Stimulated activated CD4-positive, alpha-beta T cell treated with anti-CD3 and anti-CD28 coated beads, Interleukin-2, amount 100 ng/mL, for 24 hours (primary cell): ENCODE measurements around the gene PDCL2.

ENCODE experiments used
- DNase-seq, 2 donors: peaks; one replicate each; pipeline ENCODE4 v3.0.0-alpha.2; 2020

The PDCL2 gene

DNA sequence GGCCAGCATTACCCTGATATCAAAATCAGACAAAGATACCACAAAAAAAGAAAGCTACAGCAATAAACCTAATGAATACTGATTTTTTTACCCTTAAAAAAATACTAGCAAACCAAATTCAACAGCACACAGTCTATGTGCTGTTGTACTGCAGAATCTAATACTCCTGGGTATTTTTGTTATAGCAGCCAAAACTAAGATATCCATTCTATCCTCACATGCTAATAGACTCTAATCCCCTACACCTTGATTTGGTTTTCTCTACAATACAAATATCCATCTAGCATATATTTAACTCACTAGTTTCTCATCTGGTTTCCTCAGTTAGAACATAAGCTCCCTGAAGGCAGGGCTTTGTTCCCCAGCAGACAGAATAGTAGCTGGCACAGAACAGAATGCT, 57.7 kb downstream of the PDCL2 start:
- DNase-seq, result no peak

DNA sequence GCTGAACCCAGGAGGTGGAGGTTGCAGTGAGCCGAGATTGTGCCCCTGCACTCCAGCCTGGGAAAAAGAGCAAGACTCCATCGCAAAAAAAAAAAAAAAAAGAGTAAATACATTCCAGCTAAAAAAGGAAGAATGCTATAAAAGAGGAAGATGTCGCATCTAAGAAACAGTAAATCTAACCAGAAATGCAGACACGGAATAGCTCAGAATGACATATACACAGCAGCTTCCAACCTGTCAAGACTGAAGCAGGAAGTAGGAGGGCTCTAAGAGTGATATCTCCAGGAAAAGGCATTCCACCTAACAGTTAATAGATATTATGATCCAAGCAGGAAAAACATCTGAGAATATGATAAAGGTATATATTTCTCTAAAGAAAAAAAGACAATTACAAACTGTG, 61.4 kb downstream of the PDCL2 start:
- DNase-seq, result no peak

DNA sequence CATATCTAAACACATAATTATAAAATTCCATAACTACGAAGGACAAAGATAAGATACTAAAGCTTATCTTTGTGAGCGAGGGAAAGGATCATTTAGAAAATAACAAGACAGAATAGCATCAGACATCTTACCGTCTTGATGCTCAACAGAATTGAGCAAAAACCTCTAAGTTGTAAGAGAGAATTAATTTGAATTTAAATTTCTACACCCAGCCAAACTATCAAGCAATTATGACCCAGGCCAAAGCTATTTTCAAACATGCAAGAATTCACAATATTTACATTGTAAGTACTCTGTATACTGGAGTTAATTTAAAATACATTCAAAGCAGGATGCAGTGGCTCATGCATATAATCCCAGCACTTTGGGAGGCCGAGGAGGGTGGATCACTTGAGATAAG, 61.9 kb downstream of the PDCL2 start:
- DNase-seq, result no peak

DNA sequence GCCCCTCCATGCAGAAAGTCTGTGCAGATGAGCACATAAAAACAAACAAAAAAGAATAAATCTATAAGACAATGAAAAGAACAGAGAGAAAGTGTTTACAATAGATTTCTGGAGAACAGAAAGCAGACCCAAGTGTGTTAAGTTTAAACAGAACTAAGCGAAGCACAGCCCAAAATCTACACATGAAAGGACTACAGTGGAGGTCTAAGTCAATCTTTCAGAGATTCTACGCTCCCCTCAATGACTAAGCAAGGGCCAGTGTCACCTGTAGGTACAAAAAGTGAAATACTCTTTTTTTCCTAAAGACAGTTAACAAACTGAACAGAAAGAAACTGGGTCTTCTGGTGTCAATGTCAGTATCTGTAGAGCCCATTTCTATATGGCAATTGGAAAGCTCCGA, 63.6 kb downstream of the PDCL2 start:
- no peak for DNase-seq

DNA sequence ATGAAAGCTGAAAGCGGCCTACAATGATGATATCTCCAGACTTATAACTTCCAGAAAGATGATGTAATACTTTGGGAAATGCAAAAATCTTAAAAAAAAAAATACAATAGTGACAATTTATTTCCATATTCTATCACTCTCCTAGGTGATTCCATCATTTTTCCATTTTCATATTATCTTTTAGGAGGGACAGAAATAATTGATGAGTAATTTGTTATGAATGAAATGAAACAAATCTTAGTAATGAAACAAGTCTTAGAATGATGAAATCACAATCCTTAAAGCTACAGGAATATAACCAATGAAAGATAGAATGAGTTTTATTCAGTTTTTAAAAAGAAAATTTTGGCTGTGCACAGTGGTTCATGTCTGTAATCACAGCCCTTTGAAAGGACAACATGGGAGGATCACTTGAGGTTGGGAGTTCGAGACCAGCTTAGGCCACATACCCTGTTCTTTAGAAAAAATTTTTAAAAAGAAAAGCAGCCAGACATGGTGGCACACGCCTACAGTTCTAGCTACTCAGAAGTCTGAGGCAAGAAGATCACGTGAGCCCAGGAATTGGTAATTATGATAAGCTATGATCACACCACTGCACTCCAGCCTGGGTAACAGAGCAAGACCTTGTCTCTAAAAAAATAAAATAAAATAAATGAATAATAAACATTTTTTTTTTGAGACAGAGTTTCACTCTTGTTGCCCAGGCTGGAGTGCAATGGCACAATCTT, 67.0 kb downstream of the PDCL2 start:
- no peak for DNase-seq

DNA sequence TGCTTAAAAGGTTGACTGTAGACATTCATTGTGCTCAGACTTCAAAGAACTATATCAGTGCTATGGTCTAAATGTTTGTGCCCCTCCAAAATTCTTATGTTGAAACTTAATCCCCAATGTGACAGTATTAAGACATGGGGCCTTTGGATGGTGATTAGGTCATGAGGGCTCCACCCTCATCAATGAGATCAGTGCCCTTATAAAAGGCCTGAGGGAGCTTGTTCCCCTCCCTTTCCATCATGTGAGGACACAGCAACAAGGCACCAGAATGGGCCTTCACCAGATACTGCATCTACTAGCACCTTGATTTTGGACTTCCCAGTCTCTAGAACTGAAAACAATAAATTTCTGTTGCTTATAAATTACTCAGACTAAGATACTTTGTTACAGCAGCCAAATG, 73.6 kb downstream of the PDCL2 start:
- DNase-seq, result no peak

DNA sequence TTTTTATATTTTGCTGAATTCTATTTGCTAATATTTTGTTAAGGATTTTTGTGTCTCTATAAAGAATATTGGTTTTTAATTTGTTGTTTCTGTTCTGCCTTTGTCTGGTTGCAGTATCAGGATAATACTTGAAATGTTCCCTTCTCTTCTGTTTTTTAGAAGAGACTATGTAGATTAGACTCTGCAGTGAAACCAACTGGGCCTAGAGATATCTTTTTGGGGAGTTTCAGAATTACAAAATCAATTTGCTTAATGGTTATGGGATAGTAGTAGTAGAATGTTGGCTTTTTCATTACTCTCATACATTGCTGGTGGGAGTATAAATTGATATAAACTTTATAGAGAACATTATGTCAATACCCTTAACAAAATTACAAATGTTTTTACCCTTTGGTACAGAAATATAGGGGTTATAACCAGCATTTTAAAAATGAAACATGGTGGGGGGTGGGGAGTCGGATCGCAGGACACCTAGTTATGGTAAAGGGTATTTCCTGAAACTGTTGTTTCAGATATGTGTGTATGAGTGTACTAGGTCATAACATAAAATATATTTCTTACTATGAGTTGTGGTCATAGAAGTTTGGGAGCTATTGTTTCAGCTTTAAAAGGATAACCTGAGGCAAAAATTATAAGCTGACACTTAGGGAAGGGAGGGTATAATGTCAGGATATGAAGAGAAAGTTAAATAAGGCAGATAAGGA, 74.4 kb downstream of the PDCL2 start:
- no peak for DNase-seq

DNA sequence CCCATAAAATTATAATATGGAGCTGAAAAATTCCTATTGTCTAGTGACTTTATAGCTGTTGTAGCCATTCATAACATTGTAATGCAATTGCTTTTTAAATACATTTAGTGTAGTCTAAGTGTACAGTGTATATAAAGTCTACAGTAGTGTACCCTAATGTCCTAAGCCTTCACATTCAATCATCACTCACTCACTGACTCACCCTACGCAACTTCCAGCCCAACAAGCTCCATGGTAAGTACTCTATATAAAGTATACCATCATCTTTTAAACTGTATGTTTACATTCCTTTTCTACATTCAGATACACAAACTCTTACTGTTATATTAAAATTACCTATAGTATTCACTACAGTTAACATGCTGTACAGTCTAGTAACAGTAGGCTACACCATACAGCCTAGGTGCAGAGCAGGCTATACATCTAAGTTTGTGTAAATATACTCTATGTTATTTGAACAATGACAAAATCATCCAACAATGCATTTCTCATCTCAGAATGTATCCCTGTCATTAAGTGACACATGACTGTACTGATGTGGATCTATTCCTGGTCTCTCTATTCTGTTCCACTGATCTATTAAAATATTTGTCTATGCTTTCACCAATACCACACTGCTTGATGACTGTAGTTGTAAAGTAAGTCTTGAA, 79.0 kb downstream of the PDCL2 start:
- DNase-seq, result no peak

DNA sequence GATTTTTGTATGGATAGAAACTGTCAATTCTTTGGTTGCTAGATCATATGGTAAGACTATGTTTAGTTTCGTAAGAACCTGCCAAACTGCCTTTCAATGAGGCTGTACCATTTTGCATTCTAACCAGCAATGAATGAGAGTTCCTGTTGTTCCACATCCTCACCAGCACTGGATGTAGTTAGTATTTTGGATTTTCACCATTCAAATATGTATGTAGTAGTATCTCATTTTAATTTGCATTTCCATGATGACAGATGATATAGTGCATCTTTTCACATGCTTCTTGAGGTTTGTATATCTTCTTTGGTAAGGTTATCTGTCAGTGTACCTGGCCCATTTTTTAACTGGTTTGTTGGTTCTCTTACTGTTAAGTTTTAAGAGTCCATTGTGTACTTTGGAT, 80.0 kb downstream of the PDCL2 start:
- DNase-seq, result no peak

DNA sequence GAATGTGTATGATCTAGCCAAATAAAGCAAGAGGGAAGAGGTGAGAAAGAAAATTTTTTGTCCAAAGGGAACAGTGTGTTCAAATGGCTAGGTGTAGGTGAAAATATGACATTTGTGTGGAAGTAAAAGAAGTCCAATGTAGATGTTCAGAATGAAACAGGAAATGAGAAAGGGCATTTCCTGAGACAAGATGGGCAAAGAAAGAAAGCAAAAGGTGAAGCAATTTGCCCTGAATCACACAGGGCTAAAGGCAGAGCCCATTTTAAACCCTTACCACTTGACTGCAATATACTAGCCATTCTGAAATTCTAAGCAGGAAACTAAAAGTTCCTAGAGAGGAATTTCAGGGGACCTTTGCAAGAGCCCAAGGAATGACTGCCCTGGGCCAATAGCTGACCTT, 81.4 kb downstream of the PDCL2 start:
- DNase-seq, result no peak

DNA sequence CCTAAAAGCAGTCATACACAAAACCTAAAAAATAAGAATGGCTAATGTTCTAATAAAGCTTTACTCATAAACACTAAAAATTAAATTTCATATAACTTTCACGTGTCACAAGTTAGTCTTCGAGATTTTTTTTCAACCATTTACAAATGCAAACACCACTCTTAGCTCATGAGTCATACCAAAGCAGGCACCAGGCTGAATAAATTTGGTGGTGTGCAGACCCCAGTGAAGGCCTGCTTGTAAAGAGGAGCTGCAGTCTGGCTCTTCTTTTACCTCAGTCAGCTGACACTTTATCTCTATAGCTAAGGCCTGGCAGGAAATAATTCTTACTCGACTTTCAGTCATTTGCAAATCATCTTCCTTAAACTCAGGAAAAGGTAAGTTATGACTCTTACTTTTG, 82.8 kb downstream of the PDCL2 start:
- no peak for DNase-seq

DNA sequence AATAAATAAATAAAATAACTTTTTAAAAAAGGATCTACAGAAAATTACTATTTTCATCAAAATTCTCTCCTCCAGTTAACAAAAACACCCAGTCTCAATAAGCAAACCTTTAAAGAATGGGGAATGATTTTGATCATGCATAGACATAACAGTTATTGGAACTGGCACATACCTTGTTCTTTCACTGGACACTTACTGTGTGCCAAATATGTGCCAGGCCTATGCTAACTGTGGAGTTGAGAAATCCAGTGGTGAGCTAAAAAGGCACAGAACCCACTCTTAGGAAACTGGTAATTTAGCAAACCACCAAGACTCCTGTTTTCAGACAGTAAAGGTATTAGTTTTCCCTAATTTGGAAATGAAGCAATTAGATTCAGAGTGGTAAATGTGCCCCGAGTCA, 84.4 kb downstream of the PDCL2 start:
- no peak for DNase-seq
